ENCODE data around the gene VTI1A.

The VTI1A gene

DNA sequence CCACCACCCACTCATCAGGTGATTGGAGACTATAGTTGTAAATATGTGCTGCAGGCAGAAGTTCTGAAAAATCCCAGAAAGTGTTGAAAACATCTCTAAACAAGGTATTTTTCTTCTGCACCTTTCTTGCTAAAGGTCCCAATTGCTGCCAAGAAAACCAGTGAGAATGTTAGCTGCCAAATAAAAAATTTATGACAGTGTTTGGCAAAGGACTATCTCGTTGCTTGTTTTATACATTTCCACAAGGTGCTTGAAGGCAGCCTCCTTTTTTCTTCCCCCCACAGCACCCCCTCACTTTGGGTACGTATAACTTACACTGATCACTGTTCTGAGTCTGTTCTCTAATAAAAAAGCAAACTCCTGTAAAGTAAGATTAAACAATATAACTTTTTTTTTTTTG is 344.4 kb downstream of the VTI1A start:
- DNase-seq, result no peak

DNA sequence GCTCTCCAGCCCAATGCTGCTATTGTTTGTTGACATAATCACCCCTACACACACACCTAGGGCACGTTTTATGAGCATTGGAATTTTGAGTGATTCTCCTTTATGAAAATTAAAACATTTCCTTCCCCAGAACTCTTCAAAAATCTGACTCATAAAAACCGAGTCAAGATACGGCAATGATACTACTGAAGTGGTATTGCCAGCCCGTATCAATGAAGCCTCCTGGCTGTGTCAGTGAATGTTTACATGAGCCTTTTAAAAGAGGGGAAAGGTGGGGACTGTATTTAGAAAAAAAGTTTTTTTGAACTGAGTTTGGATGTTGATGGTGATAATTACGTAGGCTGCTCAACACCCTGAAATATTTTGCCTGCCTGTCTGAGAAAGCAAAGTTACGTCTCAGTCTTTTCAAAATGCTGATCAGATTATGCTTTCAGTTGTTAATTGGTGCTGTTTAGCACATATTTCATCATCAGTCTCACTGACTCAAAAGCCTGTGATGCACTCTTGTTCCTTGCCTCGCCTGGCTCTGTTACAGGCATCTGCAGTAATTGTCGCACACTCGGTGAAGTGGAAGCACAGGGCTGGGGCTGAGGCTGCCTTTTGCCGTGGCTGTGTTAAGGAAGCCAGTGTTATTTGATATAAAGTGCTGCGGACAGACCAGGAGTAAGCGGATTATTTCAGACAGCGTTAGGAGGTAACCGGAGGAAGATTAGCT is 345.6 kb downstream of the VTI1A start:
- DNase-seq, result no peak

GRCh38 chr10:112793202-112793921 is 346.3 kb downstream of the VTI1A start:
- no peak for DNase-seq

DNA sequence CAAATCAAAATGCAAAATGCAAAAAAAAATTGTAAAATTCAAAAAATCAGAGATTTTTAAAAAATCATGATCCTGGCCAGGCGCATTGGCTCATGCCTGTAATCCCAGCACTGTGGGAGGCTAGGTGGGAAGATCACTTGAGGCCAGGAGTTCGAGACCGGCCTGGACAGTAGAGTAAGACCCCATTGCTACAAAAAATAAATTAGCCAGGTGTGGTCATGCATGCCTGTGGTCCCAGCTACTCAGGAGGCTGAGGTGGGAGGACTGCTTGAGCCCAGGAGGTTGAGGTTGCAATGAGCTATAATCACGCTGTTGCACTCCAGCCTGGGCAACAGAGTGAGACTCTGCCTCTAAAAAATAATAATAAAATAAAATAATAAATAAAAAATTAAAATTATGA is 347.2 kb downstream of the VTI1A start:
- no peak for DNase-seq

DNA sequence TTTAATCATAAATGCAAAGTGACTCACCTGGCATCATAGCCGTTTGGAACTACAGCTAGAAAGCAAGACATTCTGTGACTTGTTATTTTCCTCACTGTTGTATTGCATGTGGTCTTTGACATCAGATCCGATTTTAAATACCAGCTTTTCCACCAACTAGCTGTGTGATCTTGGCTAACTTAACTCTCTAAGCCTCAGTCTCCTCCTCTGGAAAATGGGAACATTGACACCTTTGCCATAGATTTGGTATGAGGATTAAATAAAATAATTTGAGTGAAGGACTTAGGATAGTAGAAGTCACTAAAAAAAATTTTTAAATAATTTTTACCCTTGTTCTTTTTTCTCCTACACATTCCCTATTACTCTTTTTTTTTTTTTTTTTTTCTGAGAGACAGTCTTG is 348.1 kb downstream of the VTI1A start:
- no peak for DNase-seq

DNA sequence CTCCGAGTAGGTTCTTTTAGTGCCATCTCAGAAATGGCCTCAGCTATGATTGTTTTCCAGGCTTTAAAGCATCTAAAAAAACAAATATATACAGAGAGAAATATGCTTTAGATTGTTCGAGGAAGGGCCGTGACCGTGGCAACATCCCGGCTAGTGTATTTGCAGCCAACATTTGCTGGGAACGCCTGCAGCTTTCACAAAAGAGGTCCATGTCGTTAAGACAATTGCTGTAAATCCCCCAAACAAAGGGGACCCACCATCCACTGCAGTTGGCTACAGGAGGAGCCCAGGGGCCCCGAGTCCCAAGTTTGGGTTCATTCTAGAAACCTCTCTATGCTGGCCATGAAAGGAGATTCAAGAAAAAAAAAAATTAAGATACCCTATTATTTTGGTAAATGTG is 350.2 kb downstream of the VTI1A start:
- DNase-seq, result no peak

GRCh38 chr10:112797855-112798254 is 350.8 kb downstream of the VTI1A start:
- DNase-seq, result no peak

GRCh38 chr10:112799038-112799437 is 352.0 kb downstream of the VTI1A start:
- DNase-seq, result no peak

DNA sequence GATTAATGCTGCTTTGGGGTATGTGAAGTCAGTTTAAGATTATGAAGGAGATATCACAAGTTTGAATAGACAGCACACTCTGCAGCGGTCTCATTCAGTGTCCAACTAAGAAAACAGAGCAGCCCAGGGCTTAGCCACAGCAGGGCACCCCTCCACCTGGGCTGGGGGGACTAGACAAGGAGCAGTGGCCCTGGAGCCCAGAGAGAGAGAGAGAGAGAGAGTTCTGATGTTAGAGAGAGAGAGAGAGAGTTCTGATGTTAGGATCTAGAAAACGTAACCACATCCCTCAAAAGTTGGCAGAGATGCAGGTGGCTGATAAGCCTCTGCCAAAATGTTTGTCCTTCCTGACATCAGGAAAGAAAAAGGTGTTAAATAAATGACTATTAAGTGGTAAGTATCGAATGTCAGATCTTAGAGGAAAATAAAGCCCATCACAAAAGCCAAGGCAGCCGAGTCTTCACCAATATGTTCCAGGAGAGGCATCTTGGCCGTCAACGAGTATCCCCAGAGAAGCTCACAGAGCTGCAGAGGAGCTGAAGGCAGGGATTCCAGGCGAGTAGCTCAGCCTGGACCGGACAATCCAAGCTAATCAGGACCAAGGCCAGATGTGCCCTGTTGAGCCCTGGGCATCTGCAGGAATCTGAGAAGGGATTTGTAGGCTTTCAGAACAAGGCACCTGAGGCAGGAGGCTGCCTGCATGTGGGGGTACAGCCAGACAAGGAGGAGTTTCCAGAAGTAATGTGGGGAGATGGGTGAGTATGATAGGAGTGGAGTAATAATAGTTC is 352.9 kb downstream of the VTI1A start:
- DNase-seq, result no peak

- no peak for DNase-seq
These were observed 354.0 kb downstream of the VTI1A start for GRCh38 chr10:112801004-112801403.

DNA sequence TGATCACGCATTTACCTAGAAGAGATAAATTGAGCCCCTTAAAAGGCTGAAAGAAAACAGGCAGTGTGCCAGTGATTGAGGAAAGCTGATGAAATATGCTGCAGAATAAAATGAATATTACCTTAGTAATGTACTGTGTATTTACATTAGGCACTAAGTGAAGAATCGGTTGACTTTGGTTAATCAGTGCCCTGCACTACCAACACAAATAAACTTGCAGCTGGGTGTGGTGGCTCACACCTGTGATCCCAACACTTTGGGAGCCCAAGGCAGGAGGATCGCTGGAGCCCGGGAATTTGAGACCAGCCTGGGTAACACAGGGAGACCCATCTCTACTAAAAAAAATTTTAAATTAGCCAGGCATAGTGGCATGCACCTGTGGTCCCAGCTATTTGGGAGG is 354.7 kb downstream of the VTI1A start:
- no peak for DNase-seq

DNA sequence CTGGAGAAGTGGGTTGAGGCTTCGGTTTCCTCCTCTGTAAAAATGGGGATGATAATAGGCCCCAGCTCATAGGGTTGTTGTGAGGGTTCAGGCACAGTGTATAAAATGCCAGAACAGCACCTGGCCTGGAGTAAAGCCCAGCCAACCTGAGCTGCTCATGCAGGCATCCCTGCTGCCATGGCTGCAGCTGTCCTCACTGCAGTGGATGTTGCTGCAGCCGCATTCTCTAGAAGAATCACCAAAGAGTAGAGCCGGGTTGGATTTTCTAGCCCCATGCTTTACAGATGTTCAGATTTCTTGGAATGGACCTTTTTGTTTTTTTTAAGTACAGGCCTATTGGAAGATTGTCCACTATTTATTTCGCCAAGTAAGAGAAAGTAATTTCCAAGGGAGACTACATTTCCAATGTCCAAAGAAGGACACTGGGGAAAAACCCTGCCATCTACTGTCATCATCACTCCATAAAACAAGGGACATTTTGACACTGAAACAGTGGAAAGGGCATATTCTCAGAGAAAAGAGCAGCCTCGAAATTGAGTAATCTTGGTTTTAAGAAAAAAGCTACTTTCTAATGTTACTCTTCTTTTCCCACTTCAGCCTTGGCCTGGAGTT is 355.5 kb downstream of the VTI1A start:
- DNase-seq, result no peak

DNA sequence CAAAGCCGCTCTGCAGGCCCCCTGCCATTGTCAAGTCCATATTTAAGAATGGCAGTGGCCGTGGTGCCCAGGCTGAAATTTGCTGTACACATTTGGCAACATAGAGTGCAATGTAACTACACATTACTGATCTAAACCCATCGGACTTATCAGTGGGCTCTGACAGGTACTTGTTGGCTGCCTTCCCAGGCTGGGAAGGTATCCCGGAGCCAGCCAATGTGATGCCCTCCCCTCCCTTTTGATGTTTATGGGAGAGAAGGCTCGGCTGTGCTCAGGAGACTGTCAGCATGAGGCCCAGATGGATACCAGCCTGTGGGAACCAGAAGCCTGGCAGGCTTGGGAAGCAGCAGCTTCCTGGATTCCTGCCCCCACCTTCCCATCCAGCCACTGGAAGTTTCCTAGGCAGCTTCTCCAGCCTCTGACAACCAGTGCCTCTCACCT is 357.0 kb downstream of the VTI1A start:
- DNase-seq, result no peak

DNA sequence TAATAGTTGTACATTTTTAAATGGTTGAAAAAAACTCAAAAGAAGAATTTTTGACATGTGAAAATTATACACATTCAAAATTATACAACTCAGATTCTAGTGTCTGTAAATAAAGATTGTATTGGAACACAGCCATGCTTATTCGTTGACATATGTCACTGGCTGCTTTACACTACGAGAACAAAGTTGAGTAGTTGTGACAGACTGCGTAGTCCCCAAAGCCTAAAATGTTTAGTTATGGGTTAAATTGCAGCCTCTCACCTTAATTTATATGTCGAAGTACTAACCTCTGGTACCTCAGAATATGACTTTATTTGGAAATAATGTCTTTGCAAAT is 358.2 kb downstream of the VTI1A start:
- DNase-seq, result no peak

DNA sequence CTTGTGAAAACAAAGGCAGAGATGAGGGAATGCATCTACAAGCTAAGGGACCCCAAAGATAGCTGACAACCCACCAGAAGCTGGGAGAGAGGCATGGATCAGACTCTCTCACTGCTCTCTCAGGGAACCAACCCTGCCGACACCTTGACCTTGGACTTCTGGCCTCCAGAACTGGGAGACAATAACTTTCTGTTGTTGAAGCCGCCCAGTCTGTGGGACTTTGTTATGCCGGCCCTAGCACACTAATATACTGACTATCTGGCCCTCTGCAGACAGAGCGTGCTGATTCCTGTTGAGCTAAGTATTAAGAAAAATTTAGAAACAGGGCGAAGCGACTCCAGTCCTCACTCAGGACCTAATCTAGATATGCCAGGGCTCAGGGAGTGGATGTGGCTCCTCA is 358.7 kb downstream of the VTI1A start:
- DNase-seq, result no peak

DNA sequence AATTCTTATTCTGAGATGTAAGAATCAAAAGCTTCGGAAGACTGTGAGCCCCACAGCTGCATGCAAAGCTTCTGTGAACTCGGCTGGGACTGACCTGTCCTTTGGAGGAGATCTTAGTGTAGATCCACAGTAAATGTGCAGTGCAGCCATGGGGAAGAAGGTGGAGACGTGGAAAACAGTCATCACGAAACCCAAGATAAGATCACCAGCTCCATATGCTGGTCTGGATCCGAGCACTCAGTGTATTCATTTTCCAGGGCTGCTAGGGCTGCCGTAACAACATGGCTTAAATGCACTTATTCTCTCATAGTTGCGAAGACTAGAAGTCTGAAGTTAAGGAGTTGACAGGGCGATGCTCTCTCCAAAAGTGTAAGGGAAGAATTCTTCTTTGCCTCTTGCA is 360.0 kb downstream of the VTI1A start:
- no peak for DNase-seq

DNA sequence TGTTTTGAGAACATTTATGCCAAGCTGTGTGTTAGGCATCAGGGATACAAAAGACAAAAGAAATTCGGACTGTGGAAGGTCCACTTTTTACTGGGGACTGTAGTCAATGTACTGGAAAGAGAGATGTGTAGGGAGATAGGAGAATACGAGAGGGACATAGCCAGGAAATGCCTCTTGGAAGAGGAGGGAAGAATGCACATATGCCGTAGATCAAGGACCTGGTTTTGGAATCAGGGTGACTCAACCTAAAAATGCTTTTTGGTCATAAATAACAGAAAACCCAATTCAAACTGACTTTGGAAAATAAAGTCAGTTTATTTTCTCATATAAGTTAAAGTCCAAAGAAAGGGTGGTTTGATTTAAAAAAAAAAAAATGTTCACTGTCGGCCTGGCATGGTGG is 362.7 kb downstream of the VTI1A start:
- no peak for DNase-seq

DNA sequence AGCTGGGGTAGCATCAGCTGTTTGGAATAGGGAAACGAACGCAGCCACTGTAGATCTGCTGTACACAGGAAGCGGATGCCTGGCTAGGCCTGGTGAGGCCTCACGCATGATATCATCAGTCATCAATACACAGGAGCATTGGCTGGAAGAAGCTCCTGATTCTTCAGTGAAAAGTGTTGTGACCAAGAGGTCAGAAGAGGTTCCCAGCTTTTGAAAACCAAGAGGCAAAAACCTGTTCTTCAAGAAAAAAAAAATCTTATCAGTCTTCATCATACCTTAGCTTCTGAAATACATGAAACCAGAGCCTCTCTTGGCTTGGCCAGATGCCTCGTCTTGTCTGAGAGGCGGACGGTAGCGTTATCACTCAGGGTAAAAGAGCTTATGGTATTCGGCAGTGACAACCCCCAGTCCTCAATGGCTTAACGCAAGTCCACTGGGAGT is 363.7 kb downstream of the VTI1A start:
- no peak for DNase-seq

DNA sequence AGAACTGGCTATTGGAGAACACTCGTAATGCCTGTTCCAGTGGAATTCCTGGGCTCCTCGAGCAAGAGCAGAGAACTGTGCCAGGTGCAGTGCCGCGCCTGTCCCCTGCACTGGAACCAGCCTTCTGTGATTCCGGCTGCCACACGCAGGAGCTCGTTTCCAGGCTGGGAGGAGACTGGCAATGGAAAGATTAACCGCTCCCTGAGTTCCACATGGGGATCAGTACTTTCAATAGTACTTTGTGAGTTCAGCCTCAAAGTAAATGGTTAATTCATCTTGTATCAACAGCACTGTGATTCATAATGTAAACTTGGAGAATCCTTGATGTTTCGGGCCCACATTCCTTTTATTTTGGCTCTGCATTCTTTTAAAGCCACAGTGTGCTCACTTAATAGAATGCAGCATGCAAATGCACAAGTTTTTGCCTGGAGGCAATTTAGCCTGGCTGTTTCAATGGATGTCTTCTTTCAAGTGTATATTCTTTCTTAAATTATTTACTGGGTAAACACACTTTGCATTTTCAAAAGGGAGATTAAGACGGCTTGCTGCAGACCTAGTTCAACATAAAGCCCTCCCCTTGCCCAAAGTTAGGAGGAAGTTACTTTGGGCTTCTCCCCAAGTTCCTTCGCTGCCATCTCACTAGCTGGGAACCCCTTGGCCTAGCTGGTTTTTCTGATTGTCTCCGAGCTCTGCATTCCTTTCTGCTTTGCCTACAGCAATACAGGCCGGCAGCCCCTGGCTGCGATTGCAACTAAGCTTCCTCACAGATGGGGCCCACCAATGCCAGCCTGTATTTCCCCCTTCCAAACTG is 364.9 kb downstream of the VTI1A start:
- no peak for DNase-seq

- DNase-seq, result no peak
These were observed 365.6 kb downstream of the VTI1A start for GRCh38 chr10:112812586-112812985.

DNA sequence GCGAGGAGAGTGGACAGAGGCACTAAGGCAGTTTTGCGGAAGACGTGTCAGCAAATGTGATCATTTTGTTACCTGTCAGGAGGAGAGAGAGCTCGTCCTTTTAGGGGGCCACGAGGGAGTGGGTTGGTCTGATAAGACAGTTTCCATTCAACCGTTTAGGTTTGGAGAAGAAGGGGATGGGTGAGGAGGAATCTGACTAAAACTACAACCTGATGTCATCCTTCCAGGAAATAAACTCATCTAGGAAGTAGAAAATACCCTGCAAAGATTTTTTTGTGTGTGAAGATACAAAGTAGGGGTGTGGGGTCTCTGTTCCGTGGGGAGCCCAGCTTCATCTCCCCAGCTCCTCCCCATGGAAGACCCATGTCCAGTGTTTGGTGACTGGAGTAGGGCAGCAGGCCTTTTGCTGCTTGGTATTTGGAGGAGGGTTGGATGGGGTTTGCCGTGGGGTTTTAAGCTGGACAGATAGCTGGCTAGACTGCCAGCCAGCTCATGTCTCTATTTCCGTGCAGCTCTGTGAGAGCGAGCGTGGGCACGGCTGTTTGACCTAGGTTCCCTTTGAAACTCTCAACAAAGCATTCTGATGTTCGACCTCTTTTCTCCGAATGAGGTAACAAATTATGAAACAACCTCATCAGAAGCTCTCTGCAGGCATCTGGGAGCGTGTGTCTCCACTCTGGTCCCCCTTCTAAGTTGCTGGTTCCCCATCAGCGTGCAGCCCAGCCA is 367.0 kb downstream of the VTI1A start:
- DNase-seq, result no peak
